Measurements from ENCODE around the gene RAPGEF3. TPM values are rescaled to one million over a fixed set of nuclear protein-coding genes. Genes with fewer than 3 reads are reported as not detected.

The RAPGEF3 gene
- total RNA-seq, 2 experiments from 2014 or later, result 2.1 to 2.5 TPM

GRCh38 chr12:47799357-47799955 lies 40.8 kb upstream of the RAPGEF3 start:
- intact Hi-C loops (cut with micrococcal nuclease), result no loop called here
- H3K9me3 Mint-ChIP-seq, result no peaks in the 10 kb centered on the region
- peaks cover 38% of the 10 kb centered on the region for H3K4me1 Mint-ChIP-seq (ENCODE audit: low read depth)
- CTCF ChIA-PET, result interaction anchor here (3.2 to 28.1 kb wide), 2 partner anchors 8 to 35 kb away, joined by 14 to 795 read pairs; no protein-coding TSS in a partner anchor
- no peaks in the 10 kb centered on the region for H3K27me3 Mint-ChIP-seq
- peak overlapping the region; percentile 8 for H3K27ac Mint-ChIP-seq
- POLR2A ChIA-PET, result interaction anchor here (0.8 to 1.5 kb wide), 5 partner anchors 9 to 148 kb away, joined by 3 to 5 read pairs (median 4); no protein-coding TSS in a partner anchor
- DNase-seq, result no peak
- H3K36me3 Mint-ChIP-seq, result peaks cover 39% of the 10 kb centered on the region
- H3K4me3 Mint-ChIP-seq, result no peak overlapping the region

- H3K36me3 Mint-ChIP-seq, result peaks cover 40% of the 10 kb centered on the region
- H3K4me1 Mint-ChIP-seq (ENCODE audit: low read depth), result peaks cover 28% of the 10 kb centered on the region
- ChIA-PET POLR2A (interaction anchor here (1.1 to 1.5 kb wide), 3 partner anchors 10 to 149 kb away, joined by 3 to 5 read pairs (median 4); no protein-coding TSS in a partner anchor), CTCF (interaction anchor here (0.8 to 28.1 kb wide), 5 partner anchors 9 to 36 kb away, joined by 4 to 795 read pairs (median 8); no protein-coding TSS in a partner anchor)
- intact Hi-C loops (cut with micrococcal nuclease), result no loop called here
- DNase-seq, result no peak
- no peak overlapping the region for H3K27ac Mint-ChIP-seq
- no peaks in the 10 kb centered on the region for H3K9me3 Mint-ChIP-seq
- no peaks in the 10 kb centered on the region for H3K27me3 Mint-ChIP-seq
- H3K4me3 Mint-ChIP-seq, result no peak overlapping the region
Observed at GRCh38 chr12:47798382-47798948, 39.8 kb upstream of the RAPGEF3 start.

GRCh38 chr12:47797441-47797840 lies 38.8 kb upstream of the RAPGEF3 start:
- H3K4me3 Mint-ChIP-seq, result no peak overlapping the region
- H3K36me3 Mint-ChIP-seq, result peaks cover 40% of the 10 kb centered on the region
- DNase-seq, result peak; percentile 47
- intact Hi-C loops (cut with micrococcal nuclease), result loop anchor here (1.0 kb wide), 1 partner anchor 40 kb away; no protein-coding TSS in a partner anchor
- peaks cover 17% of the 10 kb centered on the region for H3K4me1 Mint-ChIP-seq (ENCODE audit: low read depth)
- no peaks in the 10 kb centered on the region for H3K9me3 Mint-ChIP-seq
- no peak overlapping the region for H3K27ac Mint-ChIP-seq
- H3K27me3 Mint-ChIP-seq, result no peaks in the 10 kb centered on the region
- ChIA-PET CTCF (interaction anchor here (1.0 to 28.1 kb wide), 7 partner anchors 10 to 166 kb away, joined by 3 to 795 read pairs (median 4); partner anchors contain the start of gene TMEM106C), POLR2A (interaction anchor here (1.8 kb wide), 1 partner anchor 41 kb away, joined by 7 read pairs; no protein-coding TSS in a partner anchor)

GRCh38 chr12:47795814-47796411 lies 37.2 kb upstream of the RAPGEF3 start:
- Mint-ChIP-seq H3K36me3 (peaks cover 48% of the 10 kb centered on the region), H3K4me1 (ENCODE audit: low read depth) (peaks cover 4% of the 10 kb centered on the region), H3K27me3 (no peaks in the 10 kb centered on the region), H3K27ac (peak overlapping the region; percentile 8), H3K9me3 (no peaks in the 10 kb centered on the region), H3K4me3 (no peak overlapping the region)
- CTCF ChIA-PET, result interaction anchor here (2.5 to 28.1 kb wide), 2 partner anchors 29 to 39 kb away, joined by 8 to 795 read pairs; no protein-coding TSS in a partner anchor
- no peak for DNase-seq
- intact Hi-C loops (cut with micrococcal nuclease), result no loop called here
- POLR2A ChIA-PET, result interaction anchor here (1.8 kb wide), 1 partner anchor 43 kb away, joined by 7 read pairs; no protein-coding TSS in a partner anchor

GRCh38 chr12:47795121-47795813 lies 36.6 kb upstream of the RAPGEF3 start:
- Mint-ChIP-seq H3K27ac (no peak overlapping the region), H3K9me3 (no peaks in the 10 kb centered on the region), H3K27me3 (no peaks in the 10 kb centered on the region), H3K4me3 (no peak overlapping the region), H3K4me1 (ENCODE audit: low read depth) (peaks cover 2% of the 10 kb centered on the region), H3K36me3 (peaks cover 47% of the 10 kb centered on the region)
- POLR2A ChIA-PET, result interaction anchor here (1.2 to 1.9 kb wide), 2 partner anchors 9 to 13 kb away, joined by 3 to 5 read pairs; no protein-coding TSS in a partner anchor
- intact Hi-C loops (cut with micrococcal nuclease), result no loop called here
- CTCF ChIA-PET, result interaction anchor here (0.6 to 28.1 kb wide), 4 partner anchors 13 to 122 kb away, joined by 3 to 795 read pairs (median 3); no protein-coding TSS in a partner anchor
- DNase-seq, result no peak

- no peak for DNase-seq
- no peaks in the 10 kb centered on the region for H3K4me1 Mint-ChIP-seq (ENCODE audit: low read depth)
- no peaks in the 10 kb centered on the region for H3K27me3 Mint-ChIP-seq
- no peak overlapping the region for H3K27ac Mint-ChIP-seq
- ChIA-PET POLR2A (interaction anchor here (1.2 to 1.9 kb wide), 2 partner anchors 10 to 14 kb away, joined by 3 to 5 read pairs; no protein-coding TSS in a partner anchor), CTCF (interaction anchor here (0.7 to 6.1 kb wide), 3 partner anchors 13 to 21 kb away, joined by 3 to 28 read pairs (median 3); no protein-coding TSS in a partner anchor)
- no peak overlapping the region for H3K4me3 Mint-ChIP-seq
- intact Hi-C loops (cut with micrococcal nuclease), result no loop called here
- H3K36me3 Mint-ChIP-seq, result peaks cover 47% of the 10 kb centered on the region
- no peaks in the 10 kb centered on the region for H3K9me3 Mint-ChIP-seq
Observed at GRCh38 chr12:47794679-47795078, 36.0 kb upstream of the RAPGEF3 start.

GRCh38 chr12:47793015-47793681 lies 34.5 kb upstream of the RAPGEF3 start:
- no peak for DNase-seq
- no peak overlapping the region for H3K4me3 Mint-ChIP-seq
- no peaks in the 10 kb centered on the region for H3K27me3 Mint-ChIP-seq
- H3K36me3 Mint-ChIP-seq, result peaks cover 58% of the 10 kb centered on the region
- ChIA-PET CTCF (interaction anchor here (1.7 to 6.1 kb wide), 2 partner anchors 13 to 45 kb away, joined by 13 to 28 read pairs; no protein-coding TSS in a partner anchor), POLR2A (interaction anchor here (1.1 to 1.3 kb wide), 2 partner anchors 11 to 15 kb away, joined by 3 to 4 read pairs; no protein-coding TSS in a partner anchor)
- intact Hi-C loops (cut with micrococcal nuclease), result no loop called here
- H3K4me1 Mint-ChIP-seq (ENCODE audit: low read depth), result peaks cover 6% of the 10 kb centered on the region
- no peak overlapping the region for H3K27ac Mint-ChIP-seq
- H3K9me3 Mint-ChIP-seq, result no peaks in the 10 kb centered on the region

- intact Hi-C loops (cut with micrococcal nuclease), result no loop called here
- H3K4me3 Mint-ChIP-seq, result no peak overlapping the region
Observed at GRCh38 chr12:47791874-47792273, 33.2 kb upstream of the RAPGEF3 start.

GRCh38 chr12:47791351-47791746 lies 32.7 kb upstream of the RAPGEF3 start:
- POLR2A ChIA-PET, result no interaction called here
- Mint-ChIP-seq H3K4me1 (ENCODE audit: low read depth) (peaks cover 24% of the 10 kb centered on the region), H3K27ac (no peak overlapping the region), H3K36me3 (peaks cover 68% of the 10 kb centered on the region), H3K27me3 (no peaks in the 10 kb centered on the region), H3K9me3 (no peaks in the 10 kb centered on the region), H3K4me3 (no peak overlapping the region)
- no peak for DNase-seq
- CTCF ChIA-PET, result interaction anchor here (1.0 to 6.1 kb wide), 5 partner anchors 11 to 49 kb away, joined by 4 to 28 read pairs (median 4); no protein-coding TSS in a partner anchor
- intact Hi-C loops (cut with micrococcal nuclease), result no loop called here

More at GRCh38 chr12:47791874-47792273, 33.2 kb upstream of the RAPGEF3 start:
- ChIA-PET POLR2A (interaction anchor here (1.3 kb wide), 1 partner anchor 12 kb away, joined by 3 read pairs; no protein-coding TSS in a partner anchor), CTCF (interaction anchor here (1.6 to 6.1 kb wide), 4 partner anchors 12 to 49 kb away, joined by 4 to 28 read pairs (median 19); no protein-coding TSS in a partner anchor)
- no peak for DNase-seq
- Mint-ChIP-seq H3K27me3 (no peaks in the 10 kb centered on the region), H3K9me3 (no peaks in the 10 kb centered on the region), H3K4me1 (ENCODE audit: low read depth) (peaks cover 19% of the 10 kb centered on the region), H3K27ac (peak overlapping the region; percentile 38), H3K36me3 (peaks cover 62% of the 10 kb centered on the region)

- peaks cover 70% of the 10 kb centered on the region for H3K36me3 Mint-ChIP-seq
- H3K9me3 Mint-ChIP-seq, result no peaks in the 10 kb centered on the region
- no peaks in the 10 kb centered on the region for H3K27me3 Mint-ChIP-seq
- no peak overlapping the region for H3K27ac Mint-ChIP-seq
- no peak for DNase-seq
- no peak overlapping the region for H3K4me3 Mint-ChIP-seq
- peaks cover 29% of the 10 kb centered on the region for H3K4me1 Mint-ChIP-seq (ENCODE audit: low read depth)
- intact Hi-C loops (cut with micrococcal nuclease), result no loop called here
- ChIA-PET POLR2A (no interaction called here), CTCF (interaction anchor here (1.0 to 6.1 kb wide), 7 partner anchors 11 to 48 kb away, joined by 4 to 28 read pairs (median 5); no protein-coding TSS in a partner anchor)
Observed at GRCh38 chr12:47790676-47791350, 32.1 kb upstream of the RAPGEF3 start.

Measured in activated CD4-positive, alpha-beta memory T cell treated with anti-CD3 and anti-CD28 coated beads for 36 hours (primary cell).